BJ (cell line): Measurements from ENCODE around the gene LTB. TPM values are rescaled to one million over a fixed set of nuclear protein-coding genes. Genes with fewer than 3 reads are reported as not detected.

Experiments used
- CTCF ChIA-PET: fragments of 350-600 bp; formaldehyde crosslinking; extraction: SDS; loops from one replicate; lab custom pipeline; 2021; ENCODE audit warnings: antibody characterized with exemption, inconsistent platforms; lab: Yijun Ruan, JAX
- POLR2A ChIA-PET: fragments of 300-600 bp; sonication (Branson Sonifier 250); formaldehyde crosslinking; extraction: SDS; loops from one replicate; lab custom pipeline; 2021; ENCODE audit warnings: antibody characterized with exemption; lab: Charles Lee
- DNase-seq: peaks from one replicate; pipeline ENCODE4 v3.0.0-alpha.2; 2011; ENCODE audit warnings: low read depth
- H3K27me3 ChIP-seq: 2 replicates; pipeline ENCODE4 v1.6.0; 2011; ENCODE audit warnings: low read length; ENCODE audit not compliant: control insufficient read depth, insufficient read depth
- H3K36me3 ChIP-seq: 2 replicates; pipeline ENCODE4 v1.5.1; 2011; ENCODE audit warnings: low read length; ENCODE audit not compliant: control insufficient read depth, insufficient read depth
- H3K4me3 ChIP-seq: 2 replicates; pipeline ENCODE4 v1.5.1; 2011; ENCODE audit warnings: low read depth, mild to moderate bottlenecking, control low read depth, low read length
- polyA plus RNA-seq: library from polyadenylated mRNA; depleted of rRNA; stranded (reverse); fragments of >200 nt; gene quantifications from 2 replicates; pipeline ENCODE4 v1.2.3, GENCODE V29; 2011
- TF ChIP-seq, protein P1 (sequence below): IDR thresholded peaks from 2 replicates; pipeline ENCODE4 v1.5.1; 2011; ENCODE audit warnings: low read depth, mild to moderate bottlenecking, control low read depth, inconsistent platforms, low read length, moderate library complexity; ENCODE audit not compliant: insufficient read depth

LTB gene
- polyA plus RNA-seq, 1 experiment = not detected

GRCh38 chr6:31615748-31616147 lies 33.5 kb upstream of the LTB start:
- TF ChIP-seq, protein P1, sequence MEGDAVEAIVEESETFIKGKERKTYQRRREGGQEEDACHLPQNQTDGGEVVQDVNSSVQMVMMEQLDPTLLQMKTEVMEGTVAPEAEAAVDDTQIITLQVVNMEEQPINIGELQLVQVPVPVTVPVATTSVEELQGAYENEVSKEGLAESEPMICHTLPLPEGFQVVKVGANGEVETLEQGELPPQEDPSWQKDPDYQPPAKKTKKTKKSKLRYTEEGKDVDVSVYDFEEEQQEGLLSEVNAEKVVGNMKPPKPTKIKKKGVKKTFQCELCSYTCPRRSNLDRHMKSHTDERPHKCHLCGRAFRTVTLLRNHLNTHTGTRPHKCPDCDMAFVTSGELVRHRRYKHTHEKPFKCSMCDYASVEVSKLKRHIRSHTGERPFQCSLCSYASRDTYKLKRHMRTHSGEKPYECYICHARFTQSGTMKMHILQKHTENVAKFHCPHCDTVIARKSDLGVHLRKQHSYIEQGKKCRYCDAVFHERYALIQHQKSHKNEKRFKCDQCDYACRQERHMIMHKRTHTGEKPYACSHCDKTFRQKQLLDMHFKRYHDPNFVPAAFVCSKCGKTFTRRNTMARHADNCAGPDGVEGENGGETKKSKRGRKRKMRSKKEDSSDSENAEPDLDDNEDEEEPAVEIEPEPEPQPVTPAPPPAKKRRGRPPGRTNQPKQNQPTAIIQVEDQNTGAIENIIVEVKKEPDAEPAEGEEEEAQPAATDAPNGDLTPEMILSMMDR = no peak
- H3K27me3 ChIP-seq = no peaks in the 10 kb centered on the region
- POLR2A ChIA-PET = no interaction called here
- no peak overlapping the region for H3K4me3 ChIP-seq
- no peak for DNase-seq
- H3K36me3 ChIP-seq = no peaks in the 10 kb centered on the region
- CTCF ChIA-PET = interaction anchor here (0.7 to 2.2 kb wide), 3 partner anchors 17 to 34 kb away, joined by 3 to 11 read pairs (median 5); no protein-coding TSS in a partner anchor

DNA sequence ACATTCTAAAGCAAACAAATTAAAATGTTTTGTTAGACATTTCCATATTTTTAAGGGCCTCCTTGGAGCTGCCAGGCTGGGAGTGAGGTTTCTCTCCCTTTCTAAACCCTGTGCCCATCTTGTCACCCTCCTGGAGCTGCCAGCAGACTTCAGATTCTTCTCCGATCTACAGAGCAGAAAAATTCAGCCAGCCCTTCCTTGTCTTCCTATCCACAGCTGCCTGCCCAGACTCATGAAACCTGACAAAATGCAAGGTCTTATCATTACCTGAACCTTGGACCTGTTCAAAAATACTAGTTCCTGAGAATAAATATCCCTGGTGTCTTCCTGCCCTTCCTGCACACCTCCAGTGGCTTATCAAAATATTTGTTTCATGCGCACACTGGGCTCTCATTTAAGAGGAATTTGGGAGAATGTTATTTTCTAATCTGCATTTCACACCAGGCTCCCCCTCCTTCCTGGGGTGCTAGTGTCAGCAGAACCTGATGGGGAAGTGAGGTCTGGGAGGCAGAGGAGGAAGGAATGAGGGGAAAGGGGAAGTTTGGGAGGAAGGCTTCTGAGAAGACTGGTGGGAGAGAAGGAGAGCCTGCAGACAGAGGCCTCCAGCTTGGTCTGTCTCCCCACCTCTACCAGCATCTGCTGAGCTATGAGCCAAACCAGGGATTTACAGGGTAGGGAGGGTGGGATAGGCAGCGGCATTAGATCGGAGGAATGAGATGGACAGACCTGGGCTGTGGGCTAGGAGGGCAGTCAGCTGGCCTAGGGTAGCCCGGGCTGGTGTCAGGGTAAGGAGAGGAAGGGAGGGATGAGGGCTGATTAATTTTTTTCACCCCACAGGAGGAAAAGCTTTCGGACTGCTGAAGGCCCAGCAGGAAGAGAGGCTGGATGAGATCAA lies 32.7 kb upstream of the LTB start, which contains the start of gene AIF1:
TSS of gene AIF1 (plus strand) at position 551 of the 895 bp plus-strand sequence. CDS start at position 647, 96 bp downstream.
- ChIA-PET POLR2A (no interaction called here), CTCF (interaction anchor here (0.7 to 1.3 kb wide), 2 partner anchors 16 to 33 kb away, joined by 3 to 5 read pairs; no protein-coding TSS in a partner anchor)
- no peaks in the 10 kb centered on the region for H3K27me3 ChIP-seq
- H3K4me3 ChIP-seq = no peak within 1 kb of the TSS
- no peak for DNase-seq
- no peaks in the 10 kb centered on the region for H3K36me3 ChIP-seq
- TF ChIP-seq, protein P1 = no peak

- CTCF ChIA-PET = interaction anchor here (1.8 kb wide), 1 partner anchor 16 kb away, joined by 7 read pairs; no protein-coding TSS in a partner anchor
- no peak overlapping the region for H3K4me3 ChIP-seq
- POLR2A ChIA-PET = no interaction called here
- H3K27me3 ChIP-seq = no peaks in the 10 kb centered on the region
- no peak for DNase-seq
- no peaks in the 10 kb centered on the region for H3K36me3 ChIP-seq
- TF ChIP-seq, protein P1 = no peak
Measured at GRCh38 chr6:31614075-31614619, 31.9 kb upstream of the LTB start.

GRCh38 chr6:31610968-31611367 lies 28.7 kb upstream of the LTB start:
- H3K36me3 ChIP-seq = no peaks in the 10 kb centered on the region
- CTCF ChIA-PET = interaction anchor here (0.6 to 3.0 kb wide), 4 partner anchors 9 to 60 kb away, joined by 3 to 34 read pairs (median 4); no protein-coding TSS in a partner anchor
- POLR2A ChIA-PET = no interaction called here
- H3K27me3 ChIP-seq = no peaks in the 10 kb centered on the region
- H3K4me3 ChIP-seq = no peak overlapping the region
- no peak for DNase-seq
- TF ChIP-seq, protein P1 = no peak
